GM19023 (cell line): ENCODE results near the gene GNAZ.

Experiments
- ATAC-seq: cut with Tn5 transposase; IDR thresholded peaks from one replicate; pipeline ENCODE4 v1.9.1; 2021; ENCODE audit warnings: mild to moderate bottlenecking, moderate library complexity; ENCODE audit not compliant: unreplicated experiment

Gene GNAZ

DNA sequence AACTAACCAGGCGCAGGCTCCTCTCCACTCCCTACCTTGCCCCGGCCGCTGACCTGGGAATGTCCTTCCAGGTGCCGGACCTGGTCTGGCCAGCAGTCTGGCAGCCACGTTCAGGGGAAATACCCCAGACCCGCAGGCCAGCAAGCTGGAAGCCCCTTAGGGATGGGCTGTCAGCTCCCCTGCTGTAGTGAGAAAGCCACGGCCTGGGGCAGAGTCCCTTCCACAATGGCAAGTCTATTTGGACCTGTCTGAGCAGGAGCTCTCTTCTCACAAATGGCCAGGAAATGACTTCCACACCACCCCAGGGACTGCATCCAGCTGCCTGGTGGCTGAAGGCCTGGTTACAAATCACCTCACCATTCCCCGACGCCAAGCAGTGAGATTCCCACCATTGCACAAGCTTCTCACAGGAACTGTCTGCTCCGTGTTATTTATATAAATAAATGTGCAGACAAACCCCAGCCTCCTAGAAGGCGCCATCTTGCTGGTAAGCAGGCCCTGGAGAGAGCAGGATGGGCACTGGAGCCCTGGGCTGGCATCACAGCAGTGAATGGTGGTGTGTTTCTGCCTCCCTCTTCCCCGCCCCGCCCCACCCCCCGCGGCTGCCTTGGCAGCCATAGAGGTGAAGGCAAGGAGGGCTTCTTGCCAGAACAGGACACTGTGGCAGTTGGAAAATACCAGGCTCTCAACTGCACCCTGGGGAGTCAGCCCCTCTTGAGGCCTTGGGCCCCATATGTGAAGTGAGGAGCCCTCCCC lies 47.8 kb downstream of the GNAZ start:
- ATAC-seq: no peak

DNA sequence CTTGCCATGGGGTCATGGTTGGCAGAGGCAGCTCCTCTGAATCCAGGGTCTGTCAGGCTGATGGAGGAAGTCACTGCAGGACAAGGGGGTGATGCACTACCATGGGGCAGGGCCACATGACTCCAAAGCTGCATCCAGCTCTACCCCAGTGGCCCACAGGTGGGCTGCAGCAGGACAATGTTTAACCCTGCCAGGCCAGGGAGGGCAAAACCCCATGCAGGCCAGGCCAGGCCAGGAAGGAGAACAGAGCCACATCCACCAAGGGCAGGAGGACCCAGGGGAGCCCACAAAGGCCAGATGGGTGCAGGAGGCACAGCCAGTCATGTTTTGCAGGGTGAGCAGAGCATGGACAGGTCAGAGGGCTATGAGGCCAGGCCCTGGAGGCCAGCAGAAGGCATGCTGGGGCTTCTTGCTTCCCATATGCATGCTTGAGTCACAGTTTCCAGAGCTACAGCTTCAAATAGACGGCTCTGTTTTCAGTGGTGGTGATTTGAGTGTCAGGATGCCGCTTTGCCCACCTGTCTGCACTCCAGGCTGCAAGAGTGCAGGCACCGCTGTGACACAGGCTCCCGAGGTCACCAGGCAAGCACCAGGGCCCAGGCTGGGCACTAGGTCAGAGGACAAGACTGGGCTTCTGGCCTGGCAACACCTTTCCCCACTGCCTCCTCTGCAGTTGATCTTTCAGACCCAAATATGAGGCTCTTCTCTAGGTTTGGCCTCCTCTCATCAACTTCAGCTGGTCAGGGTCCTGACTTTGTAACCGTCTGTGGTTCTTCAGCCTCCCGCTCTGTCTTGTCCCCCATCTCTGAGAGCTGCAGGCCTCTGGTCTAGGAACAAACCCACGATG lies 48.6 kb downstream of the GNAZ start:
- ATAC-seq: no peak

DNA sequence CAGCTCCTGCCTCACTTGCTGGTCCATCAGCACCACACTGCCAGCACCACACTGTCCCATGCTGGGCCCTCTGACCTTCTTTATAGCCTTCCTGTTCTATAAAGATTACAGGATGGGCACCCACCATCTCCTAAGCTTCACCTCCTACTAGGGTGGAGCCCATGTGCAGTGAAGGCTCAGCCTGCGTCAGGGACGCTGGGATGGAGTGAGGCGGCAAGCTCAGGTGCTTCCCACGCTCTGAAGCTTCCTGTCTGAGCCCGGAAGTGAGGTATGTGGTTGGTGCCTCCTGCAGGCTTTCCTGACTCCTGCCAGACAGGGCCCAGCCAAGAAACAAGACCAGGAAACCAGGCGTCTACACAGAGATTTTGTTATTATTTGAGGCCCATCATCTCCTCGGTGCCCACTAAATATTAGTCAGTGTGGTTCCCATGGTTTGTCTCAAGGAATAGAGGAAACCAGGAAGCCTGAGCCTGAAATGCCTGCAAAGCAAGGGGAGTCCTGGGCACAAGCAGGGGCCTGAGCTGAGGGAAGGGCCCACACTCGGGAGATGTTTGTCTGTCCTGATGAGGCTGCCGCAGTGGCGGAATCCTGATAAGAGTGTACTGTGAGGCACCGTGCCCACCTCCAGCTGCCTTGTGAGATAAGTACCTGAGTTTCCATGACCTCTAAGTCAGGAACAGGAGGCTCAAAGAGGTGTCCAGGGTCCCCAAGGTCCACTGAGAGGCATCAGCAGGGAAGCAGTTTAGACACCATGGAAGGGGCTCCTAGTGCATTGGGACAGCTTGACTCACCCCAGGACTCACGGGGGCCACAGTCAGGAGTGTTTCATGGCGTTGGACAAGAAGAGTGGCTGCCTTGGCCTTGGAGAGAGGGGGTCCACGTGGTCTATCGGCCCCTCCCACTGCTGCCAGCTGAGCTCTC lies 49.4 kb downstream of the GNAZ start:
- ATAC-seq: no peak

DNA sequence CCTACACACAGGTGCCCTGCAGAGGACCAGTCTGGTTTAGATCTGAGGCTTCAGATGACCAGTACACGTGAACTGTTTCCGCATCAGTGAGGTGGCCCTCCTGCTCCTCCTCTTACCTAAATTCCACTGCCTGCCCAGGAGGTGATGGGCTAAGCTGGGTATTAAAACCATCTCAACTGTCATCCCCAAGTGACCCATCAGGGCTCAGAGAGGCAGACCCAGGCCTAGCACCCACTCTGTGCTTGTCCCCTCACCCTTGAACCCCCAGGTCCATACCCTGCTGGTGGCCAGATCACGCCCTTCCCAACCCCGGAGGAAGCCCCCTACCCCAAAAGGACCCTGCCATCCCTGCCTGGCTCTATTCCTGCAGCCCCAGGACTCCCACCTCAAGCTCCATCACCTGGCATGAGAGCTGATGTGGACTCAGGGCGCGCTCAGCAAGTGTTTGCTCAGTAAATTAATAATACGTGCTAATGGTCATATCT lies 50.1 kb downstream of the GNAZ start:
- ATAC-seq: no peak

DNA sequence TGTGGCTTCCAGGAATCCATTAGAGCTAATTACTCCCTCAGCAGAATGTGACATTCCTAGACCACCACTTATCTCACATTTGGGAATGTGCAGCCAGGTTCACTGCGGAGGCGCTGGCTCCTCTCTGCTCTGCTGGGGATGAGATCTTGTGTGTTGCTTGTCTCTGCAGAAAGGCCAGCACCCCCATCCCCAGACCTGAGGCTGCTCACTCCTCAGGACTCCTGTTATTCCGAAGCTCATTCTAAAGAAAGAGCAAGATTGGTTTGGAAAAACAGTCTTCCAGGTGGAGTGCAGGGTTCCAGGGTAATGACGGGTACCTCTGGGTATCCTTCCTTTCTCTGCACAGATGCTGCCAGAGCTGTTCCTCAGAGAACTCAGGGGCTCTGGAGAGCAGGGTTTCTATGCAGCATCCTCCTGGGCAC lies 50.7 kb downstream of the GNAZ start:
- ATAC-seq: no peak

DNA sequence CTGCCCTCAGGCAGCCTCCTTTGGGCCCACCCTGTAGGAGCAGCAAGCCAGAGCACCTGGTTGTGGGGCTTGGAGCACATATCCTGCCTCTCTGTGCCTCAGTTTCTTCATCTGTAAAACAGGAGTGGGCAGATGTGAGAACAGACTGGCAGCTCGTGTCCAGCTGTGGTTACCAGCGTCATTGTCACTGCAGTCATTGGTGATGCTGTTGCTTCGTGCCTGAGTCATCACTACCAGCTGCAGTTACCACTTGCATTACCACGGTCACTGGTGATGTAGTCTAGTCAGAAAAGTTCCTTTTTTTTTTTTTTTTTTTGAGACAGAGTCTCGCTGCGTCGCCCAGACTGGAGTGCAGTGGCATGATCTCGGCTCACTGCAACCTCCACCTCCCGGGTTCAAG lies 51.1 kb downstream of the GNAZ start:
- no peak for ATAC-seq

DNA sequence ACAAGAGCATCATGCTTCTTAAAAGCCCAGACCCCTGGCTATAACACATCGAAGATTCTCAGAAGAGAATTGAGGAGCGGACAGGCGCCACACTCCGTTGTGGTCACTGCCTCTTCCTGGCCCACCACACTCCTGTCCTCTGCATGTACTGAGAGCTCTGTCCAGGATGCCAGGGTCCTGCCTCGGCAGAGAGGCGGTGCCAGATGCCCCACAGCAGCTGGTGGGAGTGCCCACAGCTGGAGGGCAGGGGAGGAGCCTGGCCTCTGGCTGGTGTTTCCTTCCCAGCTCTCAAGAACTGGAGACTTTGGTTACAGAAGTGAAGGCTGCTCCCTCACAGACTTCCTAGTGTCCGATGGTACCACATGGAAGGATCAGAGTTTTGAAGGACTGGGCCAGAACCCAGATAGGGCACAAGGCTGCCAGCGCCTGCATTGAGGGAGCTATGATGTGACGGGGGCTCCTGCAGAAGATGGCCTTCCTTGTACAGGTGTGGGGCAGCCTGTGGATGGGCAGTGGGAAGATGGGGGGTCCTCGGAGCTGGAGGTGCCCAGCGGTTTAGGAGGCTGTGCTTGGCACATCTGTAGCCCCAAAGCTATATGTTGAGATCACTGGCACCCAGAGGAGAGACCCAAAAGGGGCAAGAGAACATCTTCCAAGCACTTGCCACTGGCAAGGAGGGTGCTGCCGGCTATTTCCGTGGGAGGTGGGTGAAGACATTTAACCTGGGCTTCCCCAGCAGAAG lies 52.1 kb downstream of the GNAZ start:
- ATAC-seq: no peak

DNA sequence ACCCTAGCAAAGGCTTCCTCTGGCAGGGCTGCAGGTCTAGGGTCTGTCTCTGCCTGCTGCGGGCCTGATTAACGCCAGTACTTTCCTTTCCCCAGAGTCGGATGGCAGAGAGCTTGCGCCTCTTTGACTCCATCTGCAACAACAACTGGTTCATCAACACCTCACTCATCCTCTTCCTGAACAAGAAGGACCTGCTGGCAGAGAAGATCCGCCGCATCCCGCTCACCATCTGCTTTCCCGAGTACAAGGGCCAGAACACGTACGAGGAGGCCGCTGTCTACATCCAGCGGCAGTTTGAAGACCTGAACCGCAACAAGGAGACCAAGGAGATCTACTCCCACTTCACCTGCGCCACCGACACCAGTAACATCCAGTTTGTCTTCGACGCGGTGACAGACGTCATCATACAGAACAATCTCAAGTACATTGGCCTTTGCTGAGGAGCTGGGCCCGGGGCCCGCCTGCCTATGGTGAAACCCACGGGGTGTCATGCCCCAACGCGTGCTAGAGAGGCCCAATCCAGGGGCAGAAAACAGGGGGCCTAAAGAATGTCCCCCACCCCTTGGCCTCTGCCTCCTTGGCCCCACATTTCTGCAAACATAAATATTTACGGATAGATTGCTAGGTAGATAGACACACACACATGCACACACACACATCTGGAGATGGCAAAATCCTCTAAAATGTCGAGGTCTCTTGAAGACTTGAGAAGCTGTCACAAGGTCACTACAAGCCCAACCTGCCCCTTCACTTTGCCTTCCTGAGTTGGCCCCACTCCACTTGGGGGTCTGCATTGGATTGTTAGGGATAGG lies 52.9 kb downstream of the GNAZ start:
- ATAC-seq: no peak

DNA sequence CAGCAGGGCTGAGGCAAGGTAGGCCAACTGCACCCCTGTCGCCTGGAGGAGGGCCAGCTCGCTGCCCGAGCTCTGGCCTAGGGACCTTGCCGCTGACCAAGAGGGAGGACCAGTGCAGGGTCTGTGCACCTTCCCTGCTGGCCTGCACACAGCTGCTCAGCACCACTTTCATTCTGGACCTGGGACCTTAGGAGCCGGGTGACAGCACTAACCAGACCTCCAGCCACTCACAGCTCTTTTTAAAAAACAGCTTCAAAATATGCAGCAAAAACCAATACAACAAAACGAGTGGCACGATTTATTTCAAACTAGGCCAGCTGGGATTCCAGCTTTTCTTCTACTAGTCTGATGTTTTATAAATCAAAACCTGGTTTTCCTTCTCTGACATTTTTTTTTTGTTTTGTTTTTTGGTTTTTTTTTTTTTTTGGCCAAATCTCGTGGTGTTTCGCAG lies 53.5 kb downstream of the GNAZ start:
- no peak for ATAC-seq

DNA sequence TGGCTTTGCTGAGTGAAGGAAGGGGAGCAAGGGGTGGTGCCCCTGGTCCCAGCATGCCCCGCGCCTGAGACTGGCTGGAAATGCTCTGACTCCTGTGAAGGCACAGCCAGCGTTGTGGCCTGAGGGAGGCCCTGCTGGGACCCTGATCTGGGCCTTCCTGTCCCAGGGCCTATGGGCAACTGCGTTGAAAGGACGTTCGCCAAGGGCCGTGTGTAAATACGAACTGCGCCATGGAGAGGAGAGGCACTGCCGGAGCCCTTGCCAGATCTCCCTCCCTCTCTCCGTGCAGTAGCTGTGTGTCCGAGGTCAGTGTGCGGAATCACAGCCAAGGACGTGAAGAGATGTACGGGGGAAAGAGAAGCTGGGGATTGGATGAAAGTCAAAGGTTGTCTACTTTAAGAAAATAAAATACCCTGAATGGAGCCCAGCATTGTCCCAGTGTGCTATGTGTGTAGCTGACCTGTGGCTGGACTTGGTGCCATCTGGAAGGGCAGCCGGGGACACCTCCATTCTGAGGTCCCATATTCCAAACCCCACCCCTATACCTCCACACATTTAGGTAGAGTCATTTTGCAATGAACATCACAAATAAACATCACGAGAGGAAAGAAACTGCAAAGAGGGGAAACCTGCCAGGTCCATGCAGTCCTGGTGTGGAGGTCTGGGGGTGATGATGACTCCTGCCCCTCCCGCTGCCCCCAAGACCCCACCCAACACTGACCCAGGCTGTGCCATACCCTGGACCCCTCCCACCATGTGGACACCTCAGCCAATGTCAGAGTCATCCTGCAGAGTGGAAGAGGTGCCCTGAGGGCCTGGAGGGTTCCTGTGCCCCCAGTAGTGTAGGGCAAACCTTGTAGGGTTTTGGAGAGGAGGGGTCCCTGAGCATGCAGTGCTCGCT lies 54.5 kb downstream of the GNAZ start:
- ATAC-seq: no peak

DNA sequence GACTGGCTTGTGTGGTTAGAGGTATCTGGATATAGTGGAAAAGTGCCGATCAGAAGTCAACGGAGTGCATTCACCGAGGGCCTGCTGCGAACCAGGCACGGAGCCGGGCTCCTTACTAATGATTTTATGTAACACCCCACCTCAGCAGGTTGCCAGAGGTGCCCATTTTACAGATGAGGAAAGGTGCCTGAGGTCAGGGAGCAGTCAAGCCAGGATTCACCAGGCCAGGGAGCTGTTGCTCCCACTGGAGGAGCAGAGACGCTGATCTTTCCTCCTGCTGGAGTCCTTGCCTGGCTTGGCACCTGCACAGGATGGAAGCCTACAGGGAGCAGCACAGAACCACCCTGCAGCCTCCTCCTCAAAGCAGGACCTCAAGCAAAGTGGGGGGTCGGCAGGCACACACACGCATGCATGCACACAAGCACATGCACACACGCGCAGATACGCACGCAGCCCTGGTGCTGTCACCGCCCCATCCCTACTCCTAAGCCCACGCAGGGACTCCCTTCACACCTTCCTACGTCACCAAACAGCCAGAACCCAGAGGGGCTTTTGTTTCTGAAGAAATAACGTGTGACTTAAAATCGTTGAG lies 55.3 kb downstream of the GNAZ start:
- ATAC-seq: no peak

DNA sequence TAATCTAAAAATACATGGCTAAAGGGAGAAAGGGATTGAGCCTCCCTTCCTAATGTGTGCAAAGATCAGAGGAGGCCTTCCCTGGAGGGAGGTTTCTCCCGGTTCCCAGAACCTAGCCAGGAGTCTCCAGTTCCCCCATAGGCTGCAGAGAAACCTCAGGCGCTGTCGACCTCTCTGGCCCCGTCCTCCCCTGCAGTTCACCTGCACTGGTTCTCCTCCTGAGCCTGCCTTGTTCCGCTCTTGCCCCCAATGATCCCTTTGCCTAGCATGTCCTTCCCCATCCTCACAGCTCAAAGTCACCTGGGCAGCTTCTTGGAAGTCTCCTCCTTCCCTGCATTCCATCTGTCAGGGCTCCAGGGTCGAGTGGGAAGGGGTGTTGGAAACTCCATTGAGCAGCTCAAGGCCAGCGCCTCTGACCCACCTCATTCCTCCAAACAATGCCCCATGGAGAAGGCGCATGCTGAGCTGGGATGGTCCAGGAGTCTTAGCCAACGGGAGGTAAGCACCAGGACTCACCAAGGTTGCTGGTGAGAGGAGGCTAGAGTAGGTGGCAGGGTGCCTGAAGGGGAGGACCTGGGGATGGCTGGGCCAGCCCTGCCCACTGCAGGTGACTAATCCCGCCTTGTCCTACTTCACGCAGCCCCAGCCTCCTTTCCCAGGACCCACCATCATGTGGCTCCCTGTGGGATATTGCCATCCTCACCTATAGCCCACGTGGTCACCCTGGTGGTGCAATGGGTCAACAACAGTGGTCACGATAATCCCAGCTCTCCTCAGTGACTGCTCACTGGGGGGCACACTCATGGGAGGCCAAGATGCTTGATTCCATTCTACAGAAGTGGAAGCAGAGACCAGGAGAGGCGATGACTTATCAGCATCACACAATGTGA lies 56.1 kb downstream of the GNAZ start:
- ATAC-seq: no peak

DNA sequence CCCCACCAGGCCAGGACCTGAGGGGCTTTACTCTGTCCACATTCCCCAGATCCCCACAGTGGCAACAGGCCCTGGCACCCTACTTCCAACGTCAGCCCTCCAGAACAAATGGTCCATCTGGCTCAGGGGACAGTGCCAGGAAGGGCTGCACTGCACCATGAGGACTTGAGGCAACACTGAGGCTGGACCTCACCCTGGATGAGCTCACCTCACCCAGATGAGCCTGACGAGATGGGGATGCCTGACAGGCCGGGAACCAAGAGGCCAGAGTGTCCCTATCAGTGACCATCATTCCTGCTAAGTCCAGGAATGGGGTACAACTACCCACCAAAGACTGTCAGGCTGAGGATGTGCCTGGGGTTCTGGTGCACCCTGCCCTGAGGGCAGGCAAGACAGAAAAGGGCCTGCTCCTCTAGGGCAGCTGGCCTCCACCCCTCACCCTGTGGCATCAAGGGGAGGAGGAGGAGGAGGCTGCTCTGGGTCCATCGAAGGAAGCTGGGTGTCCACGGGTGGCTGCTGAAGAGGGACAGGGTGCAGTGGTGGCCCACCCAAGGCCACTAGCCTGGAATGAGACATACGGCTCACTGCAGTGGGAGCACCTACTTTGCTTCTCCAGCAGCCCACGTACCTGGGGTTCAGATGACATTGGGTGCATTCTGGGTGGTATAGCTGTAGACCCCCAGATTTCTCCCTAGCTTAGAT lies 56.9 kb downstream of the GNAZ start:
- ATAC-seq: no peak

DNA sequence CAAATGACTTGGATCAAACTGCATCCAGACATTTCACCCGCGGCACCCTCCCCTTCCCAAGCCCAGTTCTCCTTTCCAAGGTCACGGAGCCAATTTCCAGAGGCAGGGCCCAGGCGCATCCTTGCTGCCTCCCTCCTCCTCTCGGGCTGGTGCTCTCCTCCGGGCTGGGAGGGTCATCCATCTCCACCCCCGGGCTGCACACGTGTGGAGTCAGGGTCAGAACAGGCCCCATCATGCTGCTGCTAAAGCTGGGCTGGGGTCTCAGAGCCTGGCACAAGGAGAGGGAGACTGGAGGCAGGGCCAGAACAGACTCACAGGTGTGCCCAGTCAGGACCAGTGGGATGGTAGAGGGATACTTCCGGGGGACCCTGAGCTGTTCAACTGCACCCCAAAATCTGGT lies 57.5 kb downstream of the GNAZ start:
- ATAC-seq: no peak

DNA sequence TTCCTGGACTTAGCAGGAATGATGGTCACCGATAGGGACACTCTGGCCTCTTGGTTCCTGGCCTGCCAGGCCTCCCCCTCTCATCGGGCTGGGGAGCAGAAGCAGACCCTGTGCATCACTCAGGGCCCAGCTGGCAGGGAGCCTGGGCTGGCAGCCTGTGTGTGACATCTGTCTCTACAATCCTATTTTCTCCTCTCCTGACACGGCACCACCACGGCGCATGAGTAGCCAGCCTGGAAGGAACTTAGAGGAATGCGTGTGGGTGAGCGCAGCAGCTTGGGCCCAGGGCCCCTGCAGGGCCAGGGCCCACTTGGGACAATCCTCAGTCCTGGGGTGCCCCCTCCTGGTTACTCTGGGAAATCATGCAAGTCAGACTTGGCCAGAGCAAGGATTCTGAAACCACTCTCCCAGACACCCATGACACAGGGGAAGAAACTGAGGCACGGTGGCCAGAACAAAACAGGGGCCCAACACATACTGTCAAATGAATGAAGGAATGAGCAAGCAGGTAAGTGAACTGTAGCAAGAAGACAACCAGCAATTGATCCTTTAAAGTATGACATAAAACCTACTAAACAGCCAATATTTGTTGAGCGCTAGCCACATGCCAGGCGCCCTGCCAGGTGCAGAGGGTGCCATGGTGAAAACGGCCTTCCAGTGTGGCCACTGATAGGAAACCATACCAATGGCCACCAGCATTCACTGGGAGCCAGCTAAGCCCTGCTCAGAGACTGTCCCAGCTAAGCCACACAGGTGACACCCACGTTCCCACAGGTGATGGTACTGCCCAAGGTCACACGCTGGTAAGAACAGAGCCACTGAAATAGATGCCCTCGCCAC lies 58.2 kb downstream of the GNAZ start:
- ATAC-seq: no peak

DNA sequence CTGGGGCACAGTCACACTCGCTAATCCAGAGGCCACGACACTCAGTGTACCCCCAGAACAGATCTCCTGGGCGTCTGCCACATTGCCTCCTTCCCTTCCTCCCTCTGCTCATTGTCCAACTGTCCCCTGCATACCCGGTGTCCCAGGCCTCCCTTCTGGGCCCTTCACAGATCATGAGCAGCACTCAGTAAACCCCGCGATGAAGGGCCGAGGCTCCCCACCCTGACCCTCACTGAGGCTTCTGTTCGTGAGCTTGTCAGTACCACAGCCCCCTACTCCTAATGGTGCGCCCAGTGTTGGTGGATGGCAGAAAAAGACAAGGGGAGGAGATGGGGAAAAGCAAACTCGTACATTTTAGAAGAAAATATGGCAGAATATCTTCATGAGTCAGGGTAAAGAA lies 58.8 kb downstream of the GNAZ start:
- ATAC-seq: no peak
